B cell (primary cell): ENCODE results near the gene DCAF4.

Source experiments
- EZH2 ChIP-seq: IDR thresholded peaks from 2 replicates; pipeline ENCODE4 v1.6.1; 2012; ENCODE audit warnings: borderline replicate concordance, low read depth, mild to moderate bottlenecking, moderate library complexity, low read length; ENCODE audit not compliant: insufficient read depth, poor library complexity, severe bottlenecking
- TF ChIP-seq, protein P1 (sequence below): fragments of 200-600 bp; IDR thresholded peaks from one replicate; pipeline ENCODE4 v1.8.0; 2022; ENCODE audit warnings: antibody characterized with exemption, mild to moderate bottlenecking

- TF ChIP-seq, protein P1, sequence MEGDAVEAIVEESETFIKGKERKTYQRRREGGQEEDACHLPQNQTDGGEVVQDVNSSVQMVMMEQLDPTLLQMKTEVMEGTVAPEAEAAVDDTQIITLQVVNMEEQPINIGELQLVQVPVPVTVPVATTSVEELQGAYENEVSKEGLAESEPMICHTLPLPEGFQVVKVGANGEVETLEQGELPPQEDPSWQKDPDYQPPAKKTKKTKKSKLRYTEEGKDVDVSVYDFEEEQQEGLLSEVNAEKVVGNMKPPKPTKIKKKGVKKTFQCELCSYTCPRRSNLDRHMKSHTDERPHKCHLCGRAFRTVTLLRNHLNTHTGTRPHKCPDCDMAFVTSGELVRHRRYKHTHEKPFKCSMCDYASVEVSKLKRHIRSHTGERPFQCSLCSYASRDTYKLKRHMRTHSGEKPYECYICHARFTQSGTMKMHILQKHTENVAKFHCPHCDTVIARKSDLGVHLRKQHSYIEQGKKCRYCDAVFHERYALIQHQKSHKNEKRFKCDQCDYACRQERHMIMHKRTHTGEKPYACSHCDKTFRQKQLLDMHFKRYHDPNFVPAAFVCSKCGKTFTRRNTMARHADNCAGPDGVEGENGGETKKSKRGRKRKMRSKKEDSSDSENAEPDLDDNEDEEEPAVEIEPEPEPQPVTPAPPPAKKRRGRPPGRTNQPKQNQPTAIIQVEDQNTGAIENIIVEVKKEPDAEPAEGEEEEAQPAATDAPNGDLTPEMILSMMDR, result no peak
- no peak for TF ChIP-seq EZH2
Measured at GRCh38 chr14:72906316-72906715, 19.9 kb upstream of the DCAF4 start.
